CD4-positive, alpha-beta T cell treated with Interferon gamma for 1 hour (primary cell): ENCODE measurements around the gene SLC20A1.
"Not testable (repeated sequence)": the region's sequence is repeated elsewhere in the genome, so short reads cannot be mapped to it uniquely, and the experiment has no call there.

ENCODE experiments used
- DNase-seq: peaks from one replicate; pipeline ENCODE4 v3.0.0-alpha.2; 2020

Gene SLC20A1

GRCh38 chr2:112684415-112684775, 38.7 kb downstream of the SLC20A1 start:
- DNase-seq = no peak

GRCh38 chr2:112685271-112685884, 39.6 kb downstream of the SLC20A1 start:
- DNase-seq = no peak

GRCh38 chr2:112686348-112687217, 40.8 kb downstream of the SLC20A1 start:
- peak; percentile 15 for DNase-seq

GRCh38 chr2:112687522-112687921, 41.8 kb downstream of the SLC20A1 start:
- DNase-seq = no peak

- no peak for DNase-seq
Measured at GRCh38 chr2:112688086-112688880, 42.5 kb downstream of the SLC20A1 start.

- DNase-seq = peak; percentile 70
Measured at GRCh38 chr2:112690853-112691401, 45.2 kb downstream of the SLC20A1 start.

GRCh38 chr2:112691881-112692281, 46.1 kb downstream of the SLC20A1 start:
- DNase-seq = no peak

- peak; percentile 68 for DNase-seq
Measured at GRCh38 chr2:112692495-112692911, 46.8 kb downstream of the SLC20A1 start.

- no peak for DNase-seq
Measured at GRCh38 chr2:112692918-112693317, 47.2 kb downstream of the SLC20A1 start.

GRCh38 chr2:112693596-112693995, 47.9 kb downstream of the SLC20A1 start:
- DNase-seq = no peak

GRCh38 chr2:112694182-112694581, 48.4 kb downstream of the SLC20A1 start:
- no peak for DNase-seq

- DNase-seq = no peak
Measured at GRCh38 chr2:112698834-112699515, 53.2 kb downstream of the SLC20A1 start.

GRCh38 chr2:112699984-112700667, 54.4 kb downstream of the SLC20A1 start:
- DNase-seq = no peak

GRCh38 chr2:112701052-112701451, 55.3 kb downstream of the SLC20A1 start:
- peak; percentile 33 for DNase-seq

- DNase-seq = no peak
Measured at GRCh38 chr2:112703684-112704083, 57.9 kb downstream of the SLC20A1 start.

- DNase-seq = no peak
Measured at GRCh38 chr2:112705575-112705974, 59.8 kb downstream of the SLC20A1 start.

GRCh38 chr2:112706170-112706664, 60.5 kb downstream of the SLC20A1 start:
- DNase-seq = peak; percentile 38

GRCh38 chr2:112706947-112707346, 61.2 kb downstream of the SLC20A1 start:
- not testable (repeated sequence) for DNase-seq

- no peak for DNase-seq
Measured at GRCh38 chr2:112708968-112709367, 63.2 kb downstream of the SLC20A1 start.

- DNase-seq = no peak
Measured at GRCh38 chr2:112709703-112710102, 64.0 kb downstream of the SLC20A1 start.

GRCh38 chr2:112710956-112711750, 65.4 kb downstream of the SLC20A1 start:
- DNase-seq = no peak
